Vagina (tissue), 2 donors: ENCODE data around the gene MSX2.

Source experiments
- POLR2A ChIP-seq, 2 donors: fragments of 450-650 bp; IDR thresholded peaks; one replicate each; pipeline ENCODE4 v1.6.1; 2017; ENCODE audit warnings: antibody characterized with exemption in 2 of 2, mild to moderate bottlenecking in 2 of 2, moderate library complexity in 2 of 2
- POLR2AphosphoS5 ChIP-seq, 2 donors: sonication (generic); formaldehyde crosslinking; IDR thresholded peaks; one replicate each; pipeline ENCODE4 v1.9.0; 2017; ENCODE audit warnings: antibody characterized with exemption in 2 of 2, mild to moderate bottlenecking in 2 of 2, low read depth in 1 of 2; ENCODE audit not compliant: insufficient read depth in 1 of 2
- TF ChIP-seq, protein P1 (sequence below), 3 experiments: fragments of 450-650 bp in 2 of 3; fragments of 200-600 bp in 1 of 3; sonication (generic) in 1 of 3; IDR thresholded peaks; one replicate each; pipeline ENCODE4 v1.5.1; 2017 to 2019; ENCODE audit warnings: antibody characterized with exemption in 3 of 3, mild to moderate bottlenecking in 2 of 3, moderate library complexity in 2 of 3

DNA sequence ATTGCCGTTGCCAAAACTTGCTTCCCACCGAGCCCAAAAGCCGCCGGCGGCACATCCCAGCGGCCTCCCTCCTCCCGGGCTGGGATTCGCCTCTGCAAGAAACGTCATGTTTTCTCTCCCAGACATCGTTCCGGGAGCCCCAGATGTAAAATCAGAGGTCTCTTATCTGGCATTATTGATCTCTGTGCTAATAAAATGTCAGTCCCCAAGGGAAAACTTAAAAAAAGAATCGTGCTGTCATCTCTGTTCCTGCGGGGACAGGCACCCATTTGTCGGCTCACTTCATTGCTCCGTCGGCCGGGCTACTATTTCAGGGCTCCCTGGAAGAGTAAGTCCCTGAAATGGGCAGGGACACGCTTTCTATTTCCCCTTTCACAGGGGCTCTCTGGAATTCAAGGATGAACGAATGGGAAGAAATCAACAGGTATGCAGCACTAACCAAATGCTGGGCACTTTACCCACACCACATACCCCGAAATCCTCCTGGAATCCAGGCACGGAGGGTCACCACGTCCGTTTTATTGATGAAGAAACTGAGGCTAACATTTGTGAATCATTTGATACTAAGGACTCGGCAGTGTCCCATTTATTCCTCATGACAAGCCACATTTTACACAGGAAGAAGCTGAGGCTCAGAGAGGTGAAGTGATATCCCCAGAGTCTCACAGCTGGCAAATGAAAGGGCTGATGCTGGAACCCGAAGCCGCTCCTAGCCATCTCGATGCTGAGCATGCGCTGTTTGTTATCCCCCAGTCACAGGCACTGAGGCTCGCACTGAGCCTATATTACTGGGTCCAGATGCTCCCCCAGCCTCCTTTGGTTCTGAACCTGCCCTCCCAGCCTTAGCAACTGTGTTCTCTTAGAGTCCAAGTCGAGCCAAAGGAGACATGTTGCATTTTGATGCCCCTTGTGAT, 35.7 kb upstream of the MSX2 start:
- TF ChIP-seq, protein P1, sequence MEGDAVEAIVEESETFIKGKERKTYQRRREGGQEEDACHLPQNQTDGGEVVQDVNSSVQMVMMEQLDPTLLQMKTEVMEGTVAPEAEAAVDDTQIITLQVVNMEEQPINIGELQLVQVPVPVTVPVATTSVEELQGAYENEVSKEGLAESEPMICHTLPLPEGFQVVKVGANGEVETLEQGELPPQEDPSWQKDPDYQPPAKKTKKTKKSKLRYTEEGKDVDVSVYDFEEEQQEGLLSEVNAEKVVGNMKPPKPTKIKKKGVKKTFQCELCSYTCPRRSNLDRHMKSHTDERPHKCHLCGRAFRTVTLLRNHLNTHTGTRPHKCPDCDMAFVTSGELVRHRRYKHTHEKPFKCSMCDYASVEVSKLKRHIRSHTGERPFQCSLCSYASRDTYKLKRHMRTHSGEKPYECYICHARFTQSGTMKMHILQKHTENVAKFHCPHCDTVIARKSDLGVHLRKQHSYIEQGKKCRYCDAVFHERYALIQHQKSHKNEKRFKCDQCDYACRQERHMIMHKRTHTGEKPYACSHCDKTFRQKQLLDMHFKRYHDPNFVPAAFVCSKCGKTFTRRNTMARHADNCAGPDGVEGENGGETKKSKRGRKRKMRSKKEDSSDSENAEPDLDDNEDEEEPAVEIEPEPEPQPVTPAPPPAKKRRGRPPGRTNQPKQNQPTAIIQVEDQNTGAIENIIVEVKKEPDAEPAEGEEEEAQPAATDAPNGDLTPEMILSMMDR (IDR thresholded peaks at IDR 0.05), result no peak
- TF ChIP-seq POLR2A (IDR thresholded peaks at IDR 0.05) (no peak), POLR2AphosphoS5 (IDR thresholded peaks at IDR 0.05; ENCODE audit: insufficient read depth in 1 of 2, low read depth in 1 of 2) (no peak)
